Measurements from ENCODE around the gene SEMA3D. TPM values are rescaled to one million over a fixed set of nuclear protein-coding genes. Genes with fewer than 3 reads are reported as not detected.

SEMA3D gene
- total and polyA plus RNA-seq, 2 of the 13 experiments (the other 11 are each of a cell fraction or from before 2014, with no cell fraction given): 0.07 TPM; not detected in 1

DNA sequence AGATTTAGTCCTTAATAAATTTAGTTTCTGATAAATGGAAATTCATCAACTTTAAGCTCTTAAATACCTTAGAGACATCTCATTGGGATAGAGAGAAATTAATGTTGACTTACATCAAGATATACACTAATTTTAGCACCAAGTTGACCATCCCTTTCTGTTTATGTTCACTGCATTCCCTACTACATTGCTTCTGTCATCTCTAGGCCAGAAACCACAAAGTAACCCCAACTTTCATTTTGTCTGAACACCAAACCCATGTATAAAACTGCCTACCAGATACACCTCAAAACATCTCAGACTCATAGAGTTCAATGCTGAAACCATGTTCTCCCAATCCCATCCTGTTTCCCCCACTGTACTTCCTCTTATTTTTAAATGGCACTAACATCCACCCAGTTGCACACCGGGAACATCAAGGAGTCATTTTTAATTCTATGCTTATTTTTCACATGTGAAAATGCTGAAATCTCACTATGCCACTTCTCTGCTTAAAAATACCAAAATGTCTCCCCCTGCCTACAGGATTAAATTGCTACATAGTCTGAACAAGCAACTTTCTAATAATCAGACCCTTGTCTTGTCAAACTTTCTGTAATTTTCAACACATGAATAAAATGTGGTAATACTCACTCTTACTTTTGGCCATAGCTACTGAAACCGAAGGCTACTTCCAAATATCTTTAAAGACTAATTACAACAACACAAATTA is 201.6 kb downstream of the SEMA3D start:
- Histone ChIP-seq H3K79me2 (ENCODE audit: insufficient read depth, low read length) (no peaks in the 10 kb centered on the region), H3K4me2 (ENCODE audit: low read depth, low read length) (no peak overlapping the region), H3K4me3 (replicated peaks in 1 of 3; ENCODE audit: insufficient read depth in 1 of 3, low read depth in 2 of 3, low read length in 3 of 3) (no peak overlapping the region), H3K9me3 (ENCODE audit: low read length) (no peaks in the 10 kb centered on the region), H3K9ac (ENCODE audit: insufficient read depth, low read depth, low read length) (no peak overlapping the region), H3K36me3 (replicated peaks in 1 of 2; ENCODE audit: control insufficient read depth in 1 of 2, insufficient read depth in 2 of 2, low read length in 2 of 2) (no peaks in the 10 kb centered on the region), H3K4me1 (ENCODE audit: insufficient read depth, low read length) (no peaks in the 10 kb centered on the region), H2AFZ (ENCODE audit: low read length) (no peak overlapping the region), H4K20me1 (ENCODE audit: insufficient read depth, low read length) (no peaks in the 10 kb centered on the region), H3K27me3 (ENCODE audit: control insufficient read depth in 1 of 2, insufficient read depth in 2 of 2, low read length in 2 of 2) (no peaks in the 10 kb centered on the region), H3K27ac (ENCODE audit: extremely low read length, insufficient read depth, low read length) (no peak overlapping the region)
- FAIRE-seq: no peak
- WGBS (ENCODE audit: low lambda C conversion rate): 1% methylated on average over 2 of the region's 2 CpGs
- TF ChIP-seq EP300 (IDR thresholded peaks at IDR 0.05; ENCODE audit: low read depth in 2 of 2, low read length in 2 of 2) (no peak), EP300 (CRISPR knock-in tag; IDR thresholded peaks at IDR 0.05; ENCODE audit: borderline replicate concordance) (no peak), ZNF598 (CRISPR knock-in tag; IDR thresholded peaks at IDR 0.05; ENCODE audit: borderline replicate concordance) (no peak), ZNF589 (CRISPR knock-in tag; conservative IDR thresholded peaks at IDR 0.05) (no peak), RXRB (CRISPR knock-in tag; IDR thresholded peaks at IDR 0.05; ENCODE audit: borderline replicate concordance) (no peak), SCMH1 (CRISPR knock-in tag; IDR thresholded peaks at IDR 0.05; ENCODE audit: borderline replicate concordance) (no peak), KAT7 (CRISPR knock-in tag; IDR thresholded peaks at IDR 0.05; ENCODE audit: borderline replicate concordance) (no peak), ZFP36 (IDR thresholded peaks at IDR 0.05; ENCODE audit: borderline replicate concordance, low read depth, low read length, partially characterized antibody) (no peak), ZNF746 (CRISPR knock-in tag; IDR thresholded peaks at IDR 0.05) (no peak), ZC3H13 (CRISPR knock-in tag; IDR thresholded peaks at IDR 0.05) (no peak), MTA3 (CRISPR knock-in tag; IDR thresholded peaks at IDR 0.05) (no peak), KDM4B (CRISPR knock-in tag; IDR thresholded peaks at IDR 0.05) (no peak), CCDC6 (CRISPR knock-in tag; IDR thresholded peaks at IDR 0.05) (no peak), HNRNPH1 (optimal IDR thresholded peaks at IDR 0.05; ENCODE audit: low read depth, low read length) (no peak)
- TF ChIP-seq, protein P1, sequence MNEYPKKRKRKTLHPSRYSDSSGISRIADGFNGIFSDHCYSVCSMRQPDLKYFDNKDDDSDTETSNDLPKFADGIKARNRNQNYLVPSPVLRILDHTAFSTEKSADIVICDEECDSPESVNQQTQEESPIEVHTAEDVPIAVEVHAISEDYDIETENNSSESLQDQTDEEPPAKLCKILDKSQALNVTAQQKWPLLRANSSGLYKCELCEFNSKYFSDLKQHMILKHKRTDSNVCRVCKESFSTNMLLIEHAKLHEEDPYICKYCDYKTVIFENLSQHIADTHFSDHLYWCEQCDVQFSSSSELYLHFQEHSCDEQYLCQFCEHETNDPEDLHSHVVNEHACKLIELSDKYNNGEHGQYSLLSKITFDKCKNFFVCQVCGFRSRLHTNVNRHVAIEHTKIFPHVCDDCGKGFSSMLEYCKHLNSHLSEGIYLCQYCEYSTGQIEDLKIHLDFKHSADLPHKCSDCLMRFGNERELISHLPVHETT (CRISPR knock-in tag; conservative IDR thresholded peaks at IDR 0.05): no peak
- ChIA-PET CTCF (ENCODE audit: low intra/inter-chr PET ratio, low total read pairs) (no interaction called here), POLR2A (no interaction called here)
- no peak for ATAC-seq
- BruUV-seq (replicated peaks): no TSS peak
- in situ Hi-C loops (cut with HindIII; ENCODE audit: extremely low pct_ligation_motif_present, low pct_unique_long_range_greater_than_20kb) (no loop called here), intact Hi-C loops (cut with micrococcal nuclease; ENCODE audit: unreplicated experiment) (no loop called here)
- no peak for DNase-seq (ENCODE audit: low spot score)
